HEK293 (cell line): Measurements from ENCODE around the gene IL23A.
"Not testable (repeated sequence)": the region's sequence is repeated elsewhere in the genome, so short reads cannot be mapped to it uniquely, and the experiment has no call there.

Experiments used
- CTCF ChIA-PET: fragments of 350-600 bp; formaldehyde crosslinking; extraction: SDS; loops from one replicate; lab custom pipeline; 2021; ENCODE audit warnings: antibody characterized with exemption; lab: Yijun Ruan, JAX
- POLR2A ChIA-PET: fragments of 300-600 bp; formaldehyde crosslinking; extraction: SDS; loops from one replicate; lab custom pipeline; 2020; ENCODE audit warnings: antibody characterized with exemption, inconsistent platforms; lab: Yijun Ruan, JAX
- H3K27ac ChIP-seq: fragments of 200-500 bp; sonication (Bioruptor generic); 2 replicates; pipeline ENCODE4 v1.5.1; 2014; ENCODE audit warnings: low read depth, low read length, control low read depth, inconsistent platforms; ENCODE audit errors: extremely low read depth
- H3K36me3 ChIP-seq, 2 experiments: fragments of 200-500 bp in 1 of 2; sonication (Bioruptor generic) in 1 of 2; 1 replicate in 1 of 2; 2 replicates in 1 of 2; pipeline ENCODE4 v1.5.1; 2014 to 2017; ENCODE audit warnings: inconsistent platforms in 2 of 2, low read length in 2 of 2; ENCODE audit not compliant: control insufficient read depth in 2 of 2, insufficient read depth in 1 of 2
- H3K4me1 ChIP-seq: fragments of 200-500 bp; sonication (Bioruptor generic); 2 replicates; pipeline ENCODE4 v1.5.1; 2014; ENCODE audit warnings: mild to moderate bottlenecking, low read length, inconsistent platforms; ENCODE audit not compliant: control insufficient read depth, insufficient read depth
- H3K4me3 ChIP-seq: 2 replicates; pipeline ENCODE4 v1.5.1; 2011; ENCODE audit warnings: low read depth, mild to moderate bottlenecking, control low read depth, low read length, moderate library complexity
- H3K9me3 ChIP-seq: fragments of 200-500 bp; sonication (Bioruptor generic); 2 replicates; pipeline ENCODE4 v1.5.1; 2014; ENCODE audit warnings: low read depth, low read length, inconsistent platforms; ENCODE audit not compliant: control insufficient read depth, insufficient read depth
- KLF1 ChIP-seq: fragments of 450-650 bp; formaldehyde crosslinking; IDR thresholded peaks from 2 replicates; pipeline ENCODE4 v1.5.1; 2016; ENCODE audit warnings: missing biosample characterization, missing genetic modification characterization
- WT1 ChIP-seq: fragments of 450-650 bp; formaldehyde crosslinking; IDR thresholded peaks from 2 replicates; pipeline ENCODE4 v1.5.1; 2016; ENCODE audit warnings: missing biosample characterization, missing genetic modification characterization
- ZFP41 ChIP-seq: fragments of 450-650 bp; formaldehyde crosslinking; IDR thresholded peaks from 2 replicates; pipeline ENCODE4 v1.5.1; 2016; ENCODE audit warnings: missing biosample characterization, missing genetic modification characterization, borderline replicate concordance
- ZNF121 ChIP-seq: fragments of 450-650 bp; formaldehyde crosslinking; IDR thresholded peaks from 2 replicates; pipeline ENCODE4 v1.5.1; 2016; ENCODE audit warnings: missing biosample characterization, missing genetic modification characterization
- ZNF510 ChIP-seq: fragments of 450-650 bp; formaldehyde crosslinking; IDR thresholded peaks from 2 replicates; pipeline ENCODE4 v1.5.1; 2018; ENCODE audit warnings: mild to moderate bottlenecking, missing genetic modification characterization, missing biosample characterization; ENCODE audit not compliant: insufficient replicate concordance
- ZNF558 ChIP-seq: fragments of 450-650 bp; formaldehyde crosslinking; IDR thresholded peaks from 2 replicates; pipeline ENCODE4 v1.5.1; 2016; ENCODE audit warnings: missing biosample characterization, missing genetic modification characterization
- ZNF677 ChIP-seq: fragments of 450-650 bp; IDR thresholded peaks from 2 replicates; pipeline ENCODE4 v1.5.0; 2018; ENCODE audit warnings: missing biosample characterization, mild to moderate bottlenecking, missing genetic modification characterization, moderate library complexity
- ZNF785 ChIP-seq: fragments of 450-650 bp; formaldehyde crosslinking; IDR thresholded peaks from 2 replicates; pipeline ENCODE4 v1.5.1; 2016; ENCODE audit warnings: missing biosample characterization, missing genetic modification characterization
- ZNF791 ChIP-seq: fragments of 450-650 bp; formaldehyde crosslinking; IDR thresholded peaks from 2 replicates; pipeline ENCODE4 v1.5.1; 2016; ENCODE audit warnings: missing biosample characterization, missing genetic modification characterization
- TF ChIP-seq, protein P1 (sequence below): fragments of 450-650 bp; formaldehyde crosslinking; IDR thresholded peaks from 2 replicates; pipeline ENCODE4 v1.5.1; 2016; ENCODE audit warnings: missing biosample characterization, missing genetic modification characterization
- TF ChIP-seq, protein P2 (sequence below): fragments of 450-650 bp; formaldehyde crosslinking; IDR thresholded peaks from 2 replicates; pipeline ENCODE4 v1.5.1; 2016; ENCODE audit warnings: missing biosample characterization, missing genetic modification characterization
- TF ChIP-seq, protein P3 (sequence below): fragments of 450-650 bp; formaldehyde crosslinking; IDR thresholded peaks from 2 replicates; pipeline ENCODE4 v1.5.1; 2016; ENCODE audit warnings: missing biosample characterization, missing genetic modification characterization

IL23A gene

DNA sequence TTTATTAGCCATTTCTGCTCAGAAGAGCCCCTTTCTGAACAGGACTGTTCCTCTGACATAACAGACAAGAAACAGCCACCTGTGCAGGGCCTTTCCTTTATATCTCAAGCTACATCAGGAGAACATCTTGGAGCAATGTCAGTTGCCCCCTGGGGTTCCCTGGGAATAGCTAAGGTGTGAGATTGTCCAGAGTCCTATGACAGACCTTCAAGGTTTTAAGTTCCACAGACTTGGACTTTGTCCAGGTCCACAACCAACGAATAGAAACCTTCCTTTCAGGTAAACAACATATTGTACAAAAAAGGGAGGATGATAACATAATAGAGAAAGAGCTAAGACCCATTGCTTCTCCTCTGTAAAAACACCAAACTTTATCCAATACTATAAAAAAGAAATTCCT is 2.9 kb downstream of the IL23A start (continued):
- TF ChIP-seq, protein P1, sequence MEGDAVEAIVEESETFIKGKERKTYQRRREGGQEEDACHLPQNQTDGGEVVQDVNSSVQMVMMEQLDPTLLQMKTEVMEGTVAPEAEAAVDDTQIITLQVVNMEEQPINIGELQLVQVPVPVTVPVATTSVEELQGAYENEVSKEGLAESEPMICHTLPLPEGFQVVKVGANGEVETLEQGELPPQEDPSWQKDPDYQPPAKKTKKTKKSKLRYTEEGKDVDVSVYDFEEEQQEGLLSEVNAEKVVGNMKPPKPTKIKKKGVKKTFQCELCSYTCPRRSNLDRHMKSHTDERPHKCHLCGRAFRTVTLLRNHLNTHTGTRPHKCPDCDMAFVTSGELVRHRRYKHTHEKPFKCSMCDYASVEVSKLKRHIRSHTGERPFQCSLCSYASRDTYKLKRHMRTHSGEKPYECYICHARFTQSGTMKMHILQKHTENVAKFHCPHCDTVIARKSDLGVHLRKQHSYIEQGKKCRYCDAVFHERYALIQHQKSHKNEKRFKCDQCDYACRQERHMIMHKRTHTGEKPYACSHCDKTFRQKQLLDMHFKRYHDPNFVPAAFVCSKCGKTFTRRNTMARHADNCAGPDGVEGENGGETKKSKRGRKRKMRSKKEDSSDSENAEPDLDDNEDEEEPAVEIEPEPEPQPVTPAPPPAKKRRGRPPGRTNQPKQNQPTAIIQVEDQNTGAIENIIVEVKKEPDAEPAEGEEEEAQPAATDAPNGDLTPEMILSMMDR: no peak
- TF ChIP-seq, all 188 proteins: peak for 0

DNA sequence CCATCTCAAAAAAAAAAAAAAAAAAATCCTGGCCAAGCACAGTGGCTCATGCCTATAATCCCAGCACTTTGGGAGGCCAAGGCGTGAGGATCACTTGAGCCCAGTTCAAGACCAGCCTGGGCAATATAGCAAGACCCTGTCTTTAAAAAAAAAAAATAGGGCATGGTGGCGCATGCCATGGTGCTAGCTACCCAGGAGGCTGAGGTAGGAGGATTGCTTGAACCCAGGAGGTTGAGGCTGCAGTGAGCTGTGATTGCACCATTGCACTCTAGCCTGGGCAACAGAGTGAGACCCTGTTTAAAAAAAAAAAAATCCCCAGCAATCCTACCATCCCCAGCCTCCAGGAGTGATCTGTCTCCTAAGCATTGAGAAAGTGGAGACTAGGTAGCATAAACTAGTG is 3.6 kb downstream of the IL23A start:
- H3K9me3 ChIP-seq, H3K27ac ChIP-seq, H3K4me1 ChIP-seq, H3K4me3 ChIP-seq: not testable (repeated sequence)
- TF ChIP-seq ZNF121 (tag by site-specific recombination): peak; percentile 91
- peaks cover 6 to 45% of the 10 kb centered on the region in 2 experiments; a peak in 2 of 3 replicates for H3K36me3 ChIP-seq
- POLR2A ChIA-PET: interaction anchor here (0.6 to 4.3 kb wide), 4 partner anchors 17 to 145 kb away, joined by 3 to 24 read pairs (median 3); partner anchors contain the start of genes CNPY2, GLS2, STAT2 and TIMELESS
- CTCF ChIA-PET: interaction anchor here (0.7 to 0.8 kb wide), 2 partner anchors 17 to 122 kb away, joined by 3 to 7 read pairs; no protein-coding TSS in a partner anchor

DNA sequence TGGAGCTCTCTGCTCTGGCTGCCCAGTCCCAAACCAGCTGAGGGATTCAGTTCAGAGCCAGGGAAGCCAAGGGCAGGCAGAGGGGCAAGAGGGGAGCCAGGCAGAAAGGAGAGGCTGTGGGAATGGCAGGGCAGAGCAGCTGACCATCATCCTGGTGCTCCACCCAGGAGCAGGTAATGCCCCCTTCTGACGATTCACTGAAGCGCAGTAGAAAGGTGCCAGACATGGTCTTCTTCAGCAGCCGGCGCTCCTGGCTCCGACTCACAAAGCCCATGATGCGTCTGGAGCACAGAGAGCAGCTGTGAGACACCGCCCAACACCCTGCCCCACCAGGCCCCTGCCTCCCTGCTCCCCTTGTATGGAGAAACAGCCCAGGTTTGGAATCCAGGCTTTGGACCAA is 8.0 kb downstream of the IL23A start:
- H3K4me1 ChIP-seq: no peaks in the 10 kb centered on the region
- TF ChIP-seq ZNF510 (tag by site-specific recombination) (no peak), WT1 (tag by site-specific recombination) (no peak), ZNF677 (tag by site-specific recombination) (no peak), ZNF785 (tag by site-specific recombination) (no peak), ZNF791 (tag by site-specific recombination) (no peak), KLF1 (tag by site-specific recombination) (no peak), ZNF558 (no peak), ZFP41 (tag by site-specific recombination) (no peak)
- TF ChIP-seq, protein P2, sequence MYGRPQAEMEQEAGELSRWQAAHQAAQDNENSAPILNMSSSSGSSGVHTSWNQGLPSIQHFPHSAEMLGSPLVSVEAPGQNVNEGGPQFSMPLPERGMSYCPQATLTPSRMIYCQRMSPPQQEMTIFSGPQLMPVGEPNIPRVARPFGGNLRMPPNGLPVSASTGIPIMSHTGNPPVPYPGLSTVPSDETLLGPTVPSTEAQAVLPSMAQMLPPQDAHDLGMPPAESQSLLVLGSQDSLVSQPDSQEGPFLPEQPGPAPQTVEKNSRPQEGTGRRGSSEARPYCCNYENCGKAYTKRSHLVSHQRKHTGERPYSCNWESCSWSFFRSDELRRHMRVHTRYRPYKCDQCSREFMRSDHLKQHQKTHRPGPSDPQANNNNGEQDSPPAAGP (tag by site-specific recombination): no peak
- TF ChIP-seq, protein P3, sequence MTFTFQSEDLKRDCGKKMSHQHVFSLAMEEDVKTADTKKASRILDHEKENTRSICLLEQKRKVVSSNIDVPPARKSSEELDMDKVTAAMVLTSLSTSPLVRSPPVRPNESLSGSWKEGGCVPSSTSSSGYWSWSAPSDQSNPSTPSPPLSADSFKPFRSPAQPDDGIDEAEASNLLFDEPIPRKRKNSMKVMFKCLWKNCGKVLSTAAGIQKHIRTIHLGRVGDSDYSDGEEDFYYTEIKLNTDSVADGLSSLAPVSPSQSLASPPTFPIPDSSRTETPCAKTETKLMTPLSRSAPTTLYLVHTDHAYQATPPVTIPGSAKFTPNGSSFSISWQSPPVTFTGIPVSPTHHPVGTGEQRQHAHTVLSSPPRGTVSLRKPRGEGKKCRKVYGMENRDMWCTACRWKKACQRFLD (tag by site-specific recombination): no peak
- TF ChIP-seq, all 188 proteins: peak for 0
- no peak overlapping the region for H3K4me3 ChIP-seq
- CTCF ChIA-PET: interaction anchor here (0.6 to 1.1 kb wide), 5 partner anchors 13 to 600 kb away, joined by 3 to 5 read pairs (median 4); partner anchors contain the start of genes PAN2 and STAT2
- no peak overlapping the region for H3K27ac ChIP-seq
- peaks cover 16 to 79% of the 10 kb centered on the region in 2 experiments for H3K36me3 ChIP-seq
- POLR2A ChIA-PET: interaction anchor here (1.2 kb wide), 1 partner anchor 14 kb away, joined by 4 read pairs; the partner anchor contains the start of gene STAT2
- H3K9me3 ChIP-seq: no peaks in the 10 kb centered on the region

DNA sequence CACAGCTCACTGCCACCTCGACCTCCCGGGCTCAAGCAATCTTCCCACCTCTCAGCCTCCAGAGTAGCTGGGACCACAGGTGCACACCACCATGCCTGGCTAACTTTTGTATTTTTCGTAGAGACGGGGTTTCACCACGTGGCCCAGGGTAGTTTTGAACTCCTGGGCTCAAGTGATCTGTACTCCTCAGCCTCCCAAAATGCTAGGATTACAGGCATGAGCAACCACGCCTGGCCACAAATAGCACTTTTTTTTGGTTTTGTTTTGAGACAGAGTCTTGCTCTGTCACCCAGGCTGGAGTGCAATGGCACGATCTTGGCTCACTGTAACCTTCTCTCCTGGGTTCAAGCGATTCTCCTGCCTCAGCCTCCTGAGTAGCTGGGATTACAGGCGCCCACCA is 8.6 kb downstream of the IL23A start:
- POLR2A ChIA-PET: interaction anchor here (0.6 to 1.2 kb wide), 2 partner anchors 13 to 100 kb away, joined by 4 to 5 read pairs; partner anchors contain the start of gene STAT2
- not testable (repeated sequence) for H3K4me1 ChIP-seq, H3K27ac ChIP-seq, H3K9me3 ChIP-seq, H3K4me3 ChIP-seq
- CTCF ChIA-PET: interaction anchor here (0.6 to 1.1 kb wide), 3 partner anchors 13 to 600 kb away, joined by 3 to 6 read pairs (median 4); partner anchors contain the start of gene STAT2
- H3K36me3 ChIP-seq: peaks cover 22 to 80% of the 10 kb centered on the region in 2 experiments
